GM18907 (cell line): ENCODE data around the gene OTUD7B.
"Not testable (repeated sequence)": the region's sequence is repeated elsewhere in the genome, so short reads cannot be mapped to it uniquely, and the experiment has no call there.

ENCODE experiments used
- ATAC-seq: cut with Tn5 transposase; IDR thresholded peaks from one replicate; pipeline ENCODE4 v1.9.1; 2021; ENCODE audit warnings: mild to moderate bottlenecking, moderate library complexity; ENCODE audit not compliant: unreplicated experiment

Gene OTUD7B

GRCh38 chr1:150010393-150011115, at the start of gene OTUD7B:
Gene OTUD7B (minus strand): TSS chr1:150010726. CDS start chr1:149977510, 33,216 bp downstream.
- peak; percentile 81 for ATAC-seq

DNA sequence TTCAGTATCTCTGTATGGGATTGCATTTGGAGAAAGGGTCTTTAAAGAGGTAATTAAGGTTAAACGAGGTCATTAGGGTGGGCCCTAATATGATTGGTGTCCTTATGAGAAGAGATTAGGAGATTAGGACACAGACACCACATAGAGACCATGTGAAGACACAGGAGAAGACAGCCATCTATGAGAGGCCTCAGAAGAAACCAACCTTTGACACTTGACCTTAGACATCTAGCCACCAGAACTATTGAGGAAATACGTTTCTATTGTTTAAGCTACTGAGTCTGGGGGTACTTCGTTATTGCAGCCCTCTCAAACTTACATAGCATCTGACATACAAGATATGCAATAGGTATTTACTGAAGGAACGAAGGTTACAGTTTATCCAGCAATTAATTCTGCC, 49.7 kb upstream of the OTUD7B start:
- ATAC-seq, result no peak

- ATAC-seq, result no peak
These were observed 45.9 kb upstream of the OTUD7B start for GRCh38 chr1:150056407-150056806.

DNA sequence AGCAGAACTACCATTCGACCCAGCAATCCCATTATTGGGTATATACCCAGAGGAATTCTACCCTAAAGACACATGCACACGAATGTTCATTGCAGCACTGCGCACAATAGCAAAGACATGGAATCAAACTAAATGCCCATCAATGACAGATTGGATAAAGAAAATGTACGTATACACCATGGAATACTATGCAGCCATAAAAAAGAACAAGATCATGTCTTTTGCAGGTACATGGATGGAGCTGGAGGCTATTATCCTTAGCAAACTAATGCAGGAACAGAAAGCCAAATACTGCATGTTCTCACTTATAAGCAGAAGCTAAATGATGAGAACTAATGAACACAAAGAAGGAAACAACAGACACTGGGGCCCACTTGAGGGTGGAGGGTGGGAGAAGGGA, 45.0 kb upstream of the OTUD7B start:
- not testable (repeated sequence) for ATAC-seq

GRCh38 chr1:150053926-150054325, 43.4 kb upstream of the OTUD7B start:
- ATAC-seq, result no peak

- ATAC-seq, result not testable (repeated sequence)
These were observed 41.4 kb upstream of the OTUD7B start for GRCh38 chr1:150051905-150052412.

GRCh38 chr1:150051089-150051373, 40.5 kb upstream of the OTUD7B start:
- no peak for ATAC-seq

GRCh38 chr1:150049926-150050325, 39.4 kb upstream of the OTUD7B start:
- ATAC-seq, result no peak

DNA sequence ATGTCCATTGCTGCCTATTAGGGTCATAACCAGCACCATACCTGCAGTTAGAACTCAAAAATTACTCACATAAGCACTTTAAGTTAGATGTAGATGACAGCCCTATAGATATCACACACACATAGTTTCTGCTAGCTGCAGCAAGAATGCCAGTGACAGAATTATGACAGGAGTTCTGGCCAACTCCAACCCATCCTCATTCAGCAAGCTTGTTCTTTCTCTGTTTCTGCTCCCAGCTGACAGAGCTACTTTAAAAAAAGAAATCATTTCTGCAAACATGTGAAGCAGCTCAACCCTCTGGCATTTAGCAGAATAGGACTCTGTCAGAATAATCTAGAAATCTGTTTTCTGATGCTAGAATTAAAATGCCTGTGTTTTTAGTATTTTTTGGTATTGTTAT, 23.8 kb upstream of the OTUD7B start:
- ATAC-seq, result no peak

GRCh38 chr1:150028322-150028721, 17.8 kb upstream of the OTUD7B start:
- no peak for ATAC-seq

GRCh38 chr1:150024156-150024555, 13.6 kb upstream of the OTUD7B start:
- no peak for ATAC-seq

DNA sequence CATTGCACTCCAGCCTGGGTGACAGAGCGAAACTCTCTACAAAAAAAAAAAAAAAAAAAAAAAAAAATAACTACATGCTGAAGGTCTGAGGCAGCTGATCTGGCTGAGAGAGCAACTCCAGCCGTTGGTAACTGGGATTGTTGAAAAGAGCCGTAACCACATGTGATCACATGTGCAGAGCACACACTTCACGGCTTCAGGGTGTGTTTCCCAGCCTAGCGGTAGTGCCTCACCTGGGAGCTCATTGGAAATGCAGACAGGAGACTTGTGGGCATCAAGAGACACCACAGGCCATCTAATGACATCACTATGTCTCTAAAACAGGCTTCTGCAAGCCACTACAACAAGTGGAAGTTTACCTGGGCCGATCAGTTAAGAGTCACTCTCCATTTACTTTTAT, 11.8 kb upstream of the OTUD7B start:
- no peak for ATAC-seq

DNA sequence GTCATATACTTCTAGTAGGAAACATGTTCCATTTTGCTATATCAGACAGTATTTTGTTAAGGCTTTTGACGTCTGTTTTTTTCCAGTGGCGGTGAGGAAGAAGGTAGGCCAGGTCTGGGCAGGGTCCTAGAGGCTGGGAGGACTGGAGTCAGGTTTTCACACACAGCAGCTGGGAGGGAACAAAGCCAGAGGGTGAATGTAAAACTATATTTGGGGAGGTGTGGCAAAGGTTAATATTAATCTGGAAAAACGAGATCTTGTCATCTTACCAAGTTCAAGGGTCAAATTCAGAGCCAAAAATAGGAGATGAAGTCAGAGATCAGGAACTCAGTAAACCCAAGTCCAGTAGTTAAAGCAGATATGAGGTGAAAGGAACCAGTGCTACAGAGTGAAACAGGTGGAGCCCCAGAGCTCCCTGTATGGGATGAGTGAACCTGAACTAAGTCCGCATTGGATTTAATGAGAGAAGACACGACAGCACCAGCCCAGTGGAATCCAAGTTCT, 10.7 kb upstream of the OTUD7B start:
- ATAC-seq, result no peak

DNA sequence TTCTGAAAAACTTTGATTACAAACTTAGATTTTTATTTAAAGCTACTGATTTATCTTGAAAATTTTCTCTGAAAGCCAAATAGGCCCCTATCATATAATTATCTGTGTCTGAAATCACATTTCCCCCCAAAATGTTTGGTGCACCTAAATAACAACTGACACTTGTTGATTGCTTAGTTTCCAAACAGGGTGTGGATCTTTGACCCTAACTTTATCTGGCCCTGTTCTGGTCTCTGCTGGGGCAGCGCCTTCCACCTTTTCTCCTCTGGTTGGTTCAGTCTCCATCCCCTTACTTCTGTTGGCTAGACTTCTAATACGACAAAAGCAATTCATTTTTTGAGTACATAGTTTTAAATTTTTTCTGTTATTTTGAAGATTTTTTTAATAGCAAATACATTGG, 10.2 kb upstream of the OTUD7B start:
- ATAC-seq, result no peak

GRCh38 chr1:150018165-150018564, 7.6 kb upstream of the OTUD7B start:
- ATAC-seq, result no peak

DNA sequence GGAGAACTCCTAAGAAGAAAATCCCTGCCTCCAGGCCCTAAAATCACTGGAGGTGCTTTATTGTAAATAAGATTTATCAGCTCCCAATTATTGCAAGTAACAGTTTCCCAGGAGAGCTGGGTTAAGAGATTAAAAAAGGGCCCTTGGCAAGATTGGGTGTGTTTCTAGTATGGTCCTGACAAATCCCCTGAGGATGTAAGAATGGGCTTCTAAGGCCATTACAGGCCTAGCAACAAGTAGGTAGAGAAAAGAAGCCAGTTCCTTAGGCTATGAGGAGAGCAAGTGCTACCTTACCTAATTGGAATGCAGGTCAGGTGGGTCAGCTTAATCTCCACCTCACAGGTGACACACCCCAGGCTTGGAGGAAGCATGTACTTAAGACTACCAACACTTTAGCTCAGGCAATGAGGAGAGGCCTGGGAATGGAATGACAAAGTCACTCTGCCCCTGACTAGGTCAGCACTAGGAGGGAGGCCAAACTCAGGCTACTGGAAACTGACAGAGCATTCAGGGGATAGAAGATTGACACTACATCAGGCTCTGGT, 6.8 kb upstream of the OTUD7B start:
- no peak for ATAC-seq

- no peak for ATAC-seq
These were observed 5.2 kb upstream of the OTUD7B start for GRCh38 chr1:150015651-150016131.

DNA sequence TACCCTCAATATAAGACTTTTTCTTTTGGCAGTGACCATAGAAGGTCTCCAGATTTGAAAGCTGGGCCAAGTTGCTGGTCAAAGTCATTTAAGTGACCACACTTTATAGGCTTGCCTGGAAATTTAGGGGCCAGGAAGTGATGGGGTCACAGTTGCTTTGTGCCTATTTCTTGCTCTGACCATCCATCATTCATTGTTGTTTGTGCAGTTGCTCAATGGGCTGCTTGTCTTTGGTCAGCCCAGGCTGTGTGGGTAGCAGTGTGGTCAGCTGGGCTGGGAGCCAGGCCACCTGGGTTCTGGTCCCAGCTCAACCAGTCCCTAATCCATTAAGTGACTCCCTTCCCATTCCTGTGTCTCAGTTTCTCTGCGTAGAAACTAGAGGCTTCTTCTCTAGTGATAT, 2.1 kb upstream of the OTUD7B start:
- ATAC-seq, result no peak

DNA sequence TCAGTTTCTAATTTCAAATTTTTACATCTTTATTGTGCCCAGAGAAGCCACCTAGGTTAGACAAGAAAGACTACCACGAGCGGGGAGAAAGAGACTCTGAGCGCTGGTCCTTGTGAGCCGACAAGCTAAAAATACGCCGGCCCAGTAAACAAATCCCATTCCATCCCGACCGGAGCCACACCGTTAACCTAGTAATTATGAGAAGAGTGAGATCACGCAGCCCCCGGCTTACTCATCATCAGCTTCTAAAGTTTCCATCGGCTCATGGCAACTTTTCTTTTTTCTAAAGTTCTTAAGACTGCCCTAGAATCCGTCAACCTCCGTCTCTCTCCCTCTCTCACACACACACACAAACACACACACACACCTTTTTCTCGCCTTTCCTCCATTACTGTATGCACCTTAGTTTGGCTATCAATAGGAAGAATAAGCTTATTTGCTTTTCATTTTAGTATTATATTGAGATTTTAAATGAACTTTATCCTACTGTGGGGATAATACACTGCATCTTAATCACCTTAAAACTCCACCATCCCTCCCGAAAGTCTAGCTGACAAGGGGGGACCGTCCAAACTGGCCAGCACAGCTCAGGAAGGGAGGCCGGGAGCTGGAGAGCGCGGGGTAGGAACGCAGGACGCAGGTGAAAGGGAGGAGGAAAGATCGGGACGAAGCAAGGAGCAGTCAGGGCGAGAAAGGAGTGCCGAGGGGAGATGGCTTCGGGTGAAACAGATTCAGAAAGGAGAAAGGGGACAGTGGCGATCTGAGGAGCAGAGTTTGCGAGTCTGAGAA, 728 bp downstream of the OTUD7B start:
- ATAC-seq, result peak; percentile 31

- ATAC-seq, result no peak
These were observed 1.8 kb downstream of the OTUD7B start for GRCh38 chr1:150008699-150009098.

GRCh38 chr1:150006881-150007421, 3.6 kb downstream of the OTUD7B start:
- ATAC-seq, result no peak
